Adrenal gland (tissue), 12 donors: ENCODE data around the gene RNF112. TPM values are rescaled to one million over a fixed set of nuclear protein-coding genes. Genes with fewer than 3 reads are reported as not detected.

Source experiments
- DNase-seq, 7 donors: peaks; one replicate each; pipeline ENCODE4 v3.0.0-alpha.2; 2019 to 2020
- H3K27ac ChIP-seq, 5 donors: fragments of 200-600 bp; sonication (generic) in 4 of 5; 1 replicate in 3 of 5; 2 replicates in 2 of 5; pipeline versions ENCODE4 v1.5.1 to v1.8.0; 2016 to 2020; ENCODE audit warnings: mild to moderate bottlenecking in 1 of 5
- H3K27me3 ChIP-seq: fragments of 200-600 bp; 2 replicates; pipeline ENCODE4 v1.8.0; 2021
- H3K36me3 ChIP-seq, 2 donors: fragments of 200-600 bp; replicated peaks in 1 of 2; 1 replicate in 1 of 2; 2 replicates in 1 of 2; pipeline versions ENCODE4 v1.5.1 to v1.8.0; 2018 to 2022
- H3K4me1 ChIP-seq, 2 donors: fragments of 200-600 bp; replicated peaks in 1 of 2; 1 replicate in 1 of 2; 2 replicates in 1 of 2; pipeline versions ENCODE4 v1.5.1 to v1.8.0; 2018 to 2021
- H3K4me3 ChIP-seq, 4 donors: fragments of 200-600 bp; sonication (generic) in 3 of 4; one replicate each; pipeline ENCODE4 v1.5.1; 2016 to 2018
- H3K9me3 ChIP-seq, 3 donors: fragments of 200-600 bp; sonication (generic) in 1 of 3; replicated peaks in 1 of 3; 1 replicate in 2 of 3; 2 replicates in 1 of 3; pipeline versions ENCODE4 v1.5.1 to v1.8.0; 2016 to 2021
- POLR2A ChIP-seq, 2 donors: fragments of 450-650 bp; IDR thresholded peaks; one replicate each; pipeline ENCODE4 v1.6.1; 2017; ENCODE audit warnings: antibody characterized with exemption in 2 of 2, mild to moderate bottlenecking in 2 of 2, moderate library complexity in 1 of 2
- WGBS, 4 donors: extraction: QIAGEN DNeasy Blood & Tissue Kit in 2 of 4; methylation state at CpG; one replicate each; pipeline versions ENCODE4 v1.1.5 to v1.1.7; 2013 to 2017; 5-methylcytosine and 5-hydroxymethylcytosine counted together
- intact Hi-C, 2 donors: fragments of 100-400 bp; cut with DNase I; formaldehyde crosslinking; loops; one replicate each; pipeline versions ENCODE4 v1.14.1 to v1.15.0; 2022 to 2023
- polyA plus RNA-seq, 3 donors: library from polyadenylated mRNA; stranded (reverse); fragments of 200-250 nt in 2 of 3; fragments of 350-450 nt in 1 of 3; fragmentation: Illumina TruSeq in 1 of 3; extraction: RNeasy Lipid Tissue Mini Kit (QIAGEN cat#74804) in 1 of 3; gene quantifications; one replicate each; pipeline ENCODE4 v1.2.3, GENCODE V29; 2013 to 2014
- total RNA-seq, 9 donors: library from RNA; depleted of rRNA in 4 of 9; stranded (reverse); fragments of >200 nt in 4 of 9; fragments of 120-200 nt in 1 of 9; fragmentation: NEBNext Ultra II Directional in 1 of 9; extraction: Animal tissue kit (Norgen Biotek cat#: 25700) in 1 of 9; gene quantifications; one replicate each; pipeline versions ENCODE4 v1.1.0 to v1.2.4, GENCODE V29; 2013 to 2023
- TF ChIP-seq, protein P1 (sequence below), 6 experiments: fragments of 450-650 bp in 4 of 6; fragments of 200-600 bp in 2 of 6; sonication (generic) in 1 of 6; IDR thresholded peaks; 1 replicate in 5 of 6; 2 replicates in 1 of 6; pipeline versions ENCODE4 v1.5.1 to v1.8.0; 2016 to 2021; ENCODE audit warnings: antibody characterized with exemption in 6 of 6, mild to moderate bottlenecking in 2 of 6, moderate library complexity in 1 of 6
- donor health status: healthy with polysubstance abuse.
- donor health status: Bipolar disorder and iron deficiency.
- donor health status: DM: yes; HTN: yes; CAD: no.
- donor health status: DM: no; HTN: no; CAD: no.
- donor health status: DM: no; HTN: no; CAD: no.
- donor health status: DM: yes; HTN: yes; CAD: no.

Gene RNF112
- total and polyA plus RNA-seq, 12 donors = 0.88 to 35.6 (median 2.3) TPM; not detected in 1

DNA sequence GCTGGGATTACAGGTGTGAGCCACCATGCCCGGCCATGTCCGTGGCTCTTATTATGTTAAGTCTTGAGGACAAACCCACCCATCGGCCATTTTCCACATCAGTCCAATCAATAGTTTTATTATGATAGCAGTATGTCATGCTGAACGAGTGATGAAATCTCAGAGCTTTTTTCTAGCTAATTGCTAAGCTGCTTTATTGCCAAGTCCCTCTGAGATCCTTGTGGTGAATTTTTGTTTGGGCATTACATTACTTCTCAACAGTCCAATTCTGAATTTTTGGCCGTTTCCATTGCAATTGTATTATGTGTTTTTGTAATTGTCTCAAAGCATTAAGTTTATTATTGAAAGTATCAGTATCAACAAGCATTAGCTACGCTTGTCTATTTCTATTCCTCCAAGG, 10.9 kb downstream of the RNF112 start:
- no peak for TF ChIP-seq POLR2A (IDR thresholded peaks at IDR 0.05)
- TF ChIP-seq, protein P1, sequence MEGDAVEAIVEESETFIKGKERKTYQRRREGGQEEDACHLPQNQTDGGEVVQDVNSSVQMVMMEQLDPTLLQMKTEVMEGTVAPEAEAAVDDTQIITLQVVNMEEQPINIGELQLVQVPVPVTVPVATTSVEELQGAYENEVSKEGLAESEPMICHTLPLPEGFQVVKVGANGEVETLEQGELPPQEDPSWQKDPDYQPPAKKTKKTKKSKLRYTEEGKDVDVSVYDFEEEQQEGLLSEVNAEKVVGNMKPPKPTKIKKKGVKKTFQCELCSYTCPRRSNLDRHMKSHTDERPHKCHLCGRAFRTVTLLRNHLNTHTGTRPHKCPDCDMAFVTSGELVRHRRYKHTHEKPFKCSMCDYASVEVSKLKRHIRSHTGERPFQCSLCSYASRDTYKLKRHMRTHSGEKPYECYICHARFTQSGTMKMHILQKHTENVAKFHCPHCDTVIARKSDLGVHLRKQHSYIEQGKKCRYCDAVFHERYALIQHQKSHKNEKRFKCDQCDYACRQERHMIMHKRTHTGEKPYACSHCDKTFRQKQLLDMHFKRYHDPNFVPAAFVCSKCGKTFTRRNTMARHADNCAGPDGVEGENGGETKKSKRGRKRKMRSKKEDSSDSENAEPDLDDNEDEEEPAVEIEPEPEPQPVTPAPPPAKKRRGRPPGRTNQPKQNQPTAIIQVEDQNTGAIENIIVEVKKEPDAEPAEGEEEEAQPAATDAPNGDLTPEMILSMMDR (IDR thresholded peaks at IDR 0.05) = no peak
- no peaks in the 10 kb centered on the region for H3K9me3 ChIP-seq
- H3K27ac ChIP-seq = no peak overlapping the region
- peaks cover 2 to 17% of the 10 kb centered on the region in 2 donors for H3K4me1 ChIP-seq
- no peak overlapping the region for H3K4me3 ChIP-seq
- 81 to 88% (median 85%) methylated on average over 6 of the region's 6 CpGs for WGBS, 4 donors
- H3K27me3 ChIP-seq = no peaks in the 10 kb centered on the region
- intact Hi-C loops = no loop called here
- H3K36me3 ChIP-seq = no peaks in the 10 kb centered on the region
- no peak for DNase-seq

DNA sequence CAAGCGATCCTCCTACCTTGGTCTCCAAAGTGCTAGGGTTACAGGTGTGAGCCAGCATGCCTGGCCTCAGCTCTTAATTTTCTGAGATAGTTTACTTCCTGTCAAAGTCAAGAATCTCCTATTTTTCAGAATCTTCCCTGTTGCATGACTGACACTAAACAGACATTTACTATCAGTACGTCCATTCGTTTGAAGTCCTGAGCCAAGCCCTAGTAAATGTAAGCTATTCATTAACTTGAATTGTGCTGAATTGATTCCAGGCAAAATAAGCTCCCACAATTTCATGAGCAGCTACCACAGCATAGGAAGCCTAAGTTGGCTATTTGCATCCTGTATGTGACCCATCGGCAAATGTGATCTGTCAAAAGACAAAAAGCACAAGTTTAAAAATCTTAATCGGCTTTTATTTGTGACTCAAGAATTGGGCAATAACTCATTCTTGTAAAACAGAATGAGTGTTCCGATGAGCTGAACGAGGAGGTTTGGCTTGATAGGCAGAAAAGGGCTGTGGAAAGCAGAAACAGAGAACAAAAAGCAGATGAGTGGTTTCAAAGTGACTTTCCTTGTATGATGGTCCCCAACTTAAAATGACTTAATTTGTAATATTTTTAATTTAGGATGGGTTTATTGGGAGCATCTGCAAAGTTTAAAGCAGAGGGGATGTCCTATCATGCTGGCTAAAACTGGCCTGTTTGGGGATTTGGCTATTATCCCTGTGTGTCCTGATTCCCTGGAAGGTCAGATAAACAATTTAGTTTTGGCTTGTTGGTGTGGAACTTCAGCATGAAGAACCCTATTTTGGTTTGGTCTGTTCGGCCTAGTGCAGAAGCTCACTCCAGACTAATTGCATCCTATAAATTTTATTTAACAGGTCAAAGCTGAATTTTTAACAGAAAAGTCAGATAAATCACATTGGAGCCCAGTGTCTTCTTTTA, 14.2 kb downstream of the RNF112 start:
- H3K4me3 ChIP-seq = no peak overlapping the region
- peak in 3 of 7 donors; percentile 29 to 47 (median 36) for DNase-seq
- no peaks in the 10 kb centered on the region for H3K36me3 ChIP-seq
- peaks cover 2 to 17% of the 10 kb centered on the region in 2 donors for H3K4me1 ChIP-seq
- H3K27me3 ChIP-seq = no peaks in the 10 kb centered on the region
- peak overlapping the region in 3 of 5 donors; percentile 3 to 56 (median 36) for H3K27ac ChIP-seq
- intact Hi-C loops = no loop called here
- no peaks in the 10 kb centered on the region for H3K9me3 ChIP-seq
- WGBS, 4 donors = 38 to 46% (median 39%) methylated on average over 8 of the region's 8 CpGs
- no peak for TF ChIP-seq POLR2A (IDR thresholded peaks at IDR 0.05)
- TF ChIP-seq, protein P1 (IDR thresholded peaks at IDR 0.05) = no peak

DNA sequence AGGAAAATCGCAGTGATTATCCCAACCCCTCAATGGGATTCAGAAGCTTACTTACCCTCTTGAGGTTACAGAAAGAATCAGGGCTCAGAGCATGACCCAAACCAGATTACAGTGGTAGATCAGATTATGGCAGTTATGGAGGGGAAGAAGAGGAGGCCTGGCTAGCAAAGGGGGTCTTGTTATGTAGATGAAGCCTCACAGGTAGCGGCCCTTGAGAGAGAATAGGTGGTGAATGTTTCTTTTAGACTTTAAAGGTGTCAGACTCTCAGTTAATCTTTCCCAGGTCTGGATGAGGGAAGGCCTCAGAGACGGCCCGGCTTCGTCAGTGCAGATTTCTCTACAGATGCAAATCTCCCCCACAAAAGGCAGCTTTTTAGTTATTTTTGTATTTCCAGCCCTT, 15.6 kb downstream of the RNF112 start:
- Histone ChIP-seq H3K4me3 (no peak overlapping the region), H3K9me3 (no peaks in the 10 kb centered on the region), H3K4me1 (peaks cover 2 to 17% of the 10 kb centered on the region in 2 donors), H3K36me3 (no peaks in the 10 kb centered on the region), H3K27me3 (no peaks in the 10 kb centered on the region), H3K27ac (no peak overlapping the region)
- intact Hi-C loops = no loop called here
- DNase-seq = no peak
- WGBS, 4 donors = 92 to 94% (median 93%) methylated on average over 5 of the region's 5 CpGs
- TF ChIP-seq, protein P1 (IDR thresholded peaks at IDR 0.05) = no peak

DNA sequence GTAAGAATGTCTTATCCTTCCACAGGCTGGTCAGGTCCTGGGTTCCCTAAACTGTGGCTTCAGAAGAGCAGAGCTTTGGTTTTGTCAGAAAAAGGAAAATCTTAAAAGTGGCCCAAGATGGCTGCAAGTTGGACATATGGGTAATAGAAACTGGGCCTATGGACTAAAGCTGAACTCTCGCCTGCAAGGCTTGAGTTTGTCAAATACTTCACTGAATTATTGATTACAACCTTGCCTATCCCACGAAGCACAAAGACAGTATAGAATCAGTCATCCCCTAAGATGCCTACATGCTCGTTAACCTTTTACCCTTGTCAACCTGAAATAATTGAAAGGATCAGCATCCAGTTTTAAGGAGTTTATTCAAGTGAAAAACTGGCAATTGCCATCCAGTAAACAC, 20.7 kb downstream of the RNF112 start:
- intact Hi-C loops = no loop called here
- Histone ChIP-seq H3K4me3 (no peak overlapping the region), H3K27me3 (no peaks in the 10 kb centered on the region), H3K9me3 (no peaks in the 10 kb centered on the region), H3K36me3 (no peaks in the 10 kb centered on the region), H3K27ac (no peak overlapping the region), H3K4me1 (no peaks in the 10 kb centered on the region)
- no peak for DNase-seq
- no peak for TF ChIP-seq POLR2A (IDR thresholded peaks at IDR 0.05)
- TF ChIP-seq, protein P1 (IDR thresholded peaks at IDR 0.05) = no peak
- WGBS, 4 donors = 73 to 87% (median 83%) methylated on average over 3 of the region's 3 CpGs
